GM12892 (cell line): ENCODE results near the gene NAA40.

Experiments used
- POLR2A ChIP-seq: IDR thresholded peaks from 2 replicates; pipeline ENCODE4 v1.6.1; 2011; ENCODE audit warnings: low read depth, low read length, control low read depth
- POLR2AphosphoS5 ChIP-seq: IDR thresholded peaks from 2 replicates; pipeline ENCODE4 v1.6.1; 2011; ENCODE audit warnings: low read depth, low read length, control low read depth
- TAF1 ChIP-seq: IDR thresholded peaks from 2 replicates; pipeline ENCODE4 v1.6.1; 2011; ENCODE audit warnings: low read depth, mild to moderate bottlenecking, control low read depth, low read length, borderline replicate concordance

GRCh38 chr11:63903884-63904283 is 34.9 kb upstream of the NAA40 start:
- TF ChIP-seq POLR2A (no peak), POLR2AphosphoS5 (no peak), TAF1 (no peak)
